H1 (cell line): Measurements from ENCODE around the gene SNX25. TPM values are rescaled to one million over a fixed set of nuclear protein-coding genes. Genes with fewer than 3 reads are reported as not detected.

Source experiments
- CTCF ChIA-PET: fragments of 300-600 bp; sonication (Branson Sonifier 250); formaldehyde crosslinking; loops from one replicate; lab custom pipeline; 2021; ENCODE audit not compliant: partially characterized antibody; lab: Charles Lee
- POLR2A ChIA-PET: fragments of 300-600 bp; sonication (Branson Sonifier 250); formaldehyde crosslinking; loops from one replicate; lab custom pipeline; 2021; ENCODE audit warnings: inconsistent platforms; ENCODE audit not compliant: partially characterized antibody; lab: Charles Lee
- DNase-seq, 2 experiments: peaks; one replicate each; pipeline versions ENCODE4 v3.0.0 to v3.0.0-alpha.2; 2010 to 2022; ENCODE audit warnings: low spot score in 2 of 2, low read depth in 1 of 2, mixed read lengths in 1 of 2
- FAIRE-seq: peaks from 2 replicates; lab custom pipeline; 2011; peaks lifted over from hg19 to GRCh38; lab: Jason Lieb, UNC
- H2AFZ ChIP-seq: 2 replicates; pipeline ENCODE4 v1.8.1; 2012; ENCODE audit warnings: low read length, inconsistent platforms
- H2AK5ac ChIP-seq: 2 replicates; pipeline ENCODE4 v1.6.1; 2013; ENCODE audit warnings: low read depth, low read length
- H2BK120ac ChIP-seq: replicated peaks from 2 replicates; pipeline ENCODE3; 2013; ENCODE audit warnings: low read depth, low read length, inconsistent platforms
- H2BK12ac ChIP-seq: 2 replicates; pipeline ENCODE4 v1.6.1; 2013; ENCODE audit warnings: low read depth, low read length
- H2BK15ac ChIP-seq: 2 replicates; pipeline ENCODE4 v1.6.1; 2013; ENCODE audit warnings: low read length
- H2BK20ac ChIP-seq: 2 replicates; pipeline ENCODE4 v1.6.1; 2013; ENCODE audit warnings: low read length
- H2BK5ac ChIP-seq: 2 replicates; pipeline ENCODE4 v1.6.1; 2013; ENCODE audit warnings: low read depth, low read length
- H3K14ac ChIP-seq: 2 replicates; pipeline ENCODE4 v1.6.1; 2013; ENCODE audit warnings: inconsistent platforms; ENCODE audit not compliant: insufficient read length
- H3K18ac ChIP-seq: 2 replicates; pipeline ENCODE4 v1.6.1; 2013; ENCODE audit warnings: low read length; ENCODE audit errors: extremely low read depth
- H3K23ac ChIP-seq: 2 replicates; pipeline ENCODE4 v1.6.1; 2013; ENCODE audit warnings: inconsistent platforms; ENCODE audit not compliant: insufficient read length
- H3K23me2 ChIP-seq: 2 replicates; pipeline ENCODE4 v1.6.1; 2013; ENCODE audit warnings: low read depth, low read length
- H3K27ac ChIP-seq: 2 replicates; pipeline ENCODE4 v1.6.1; 2011; ENCODE audit warnings: low read depth, low read length, inconsistent platforms
- H3K27me3 ChIP-seq, 4 experiments: replicated peaks in 1 of 4; 1 replicate in 1 of 4; 2 replicates in 3 of 4; pipeline versions ENCODE4 v1.6.1 to v1.8.1; 2011 to 2013; ENCODE audit warnings: low read length in 3 of 4, mild to moderate bottlenecking in 3 of 4, inconsistent platforms in 2 of 4, mixed read lengths in 2 of 4, moderate library complexity in 1 of 4; ENCODE audit not compliant: control insufficient read depth in 3 of 4, insufficient read depth in 3 of 4; ENCODE audit errors: extremely low read depth in 1 of 4
- H3K36me3 ChIP-seq, 4 experiments: 2 replicates each; pipeline versions ENCODE4 v1.6.1 to v1.8.1; 2011 to 2013; ENCODE audit warnings: mild to moderate bottlenecking in 4 of 4, low read length in 3 of 4, moderate library complexity in 2 of 4, control low read depth in 1 of 4, inconsistent platforms in 1 of 4; ENCODE audit not compliant: insufficient read depth in 4 of 4, control insufficient read depth in 2 of 4
- H3K4ac ChIP-seq: replicated peaks from 2 replicates; pipeline ENCODE3; 2013; ENCODE audit warnings: low read length, low read depth, mixed read lengths, inconsistent platforms; ENCODE audit not compliant: insufficient read length
- H3K4me1 ChIP-seq, 4 experiments: replicated peaks in 1 of 4; 1 replicate in 1 of 4; 2 replicates in 3 of 4; pipeline versions ENCODE4 v1.6.1 to v1.8.1; 2011 to 2013; ENCODE audit warnings: low read length in 3 of 4, inconsistent platforms in 2 of 4, mixed read lengths in 1 of 4; ENCODE audit not compliant: insufficient read depth in 4 of 4, control insufficient read depth in 3 of 4
- H3K4me2 ChIP-seq, 2 experiments: 2 replicates each; pipeline versions ENCODE4 v1.6.1 to v1.8.1; 2011 to 2013; ENCODE audit warnings: low read depth in 2 of 2, low read length in 2 of 2, control low read depth in 1 of 2, inconsistent platforms in 1 of 2, mild to moderate bottlenecking in 1 of 2; ENCODE audit not compliant: insufficient read depth in 1 of 2
- H3K4me3 ChIP-seq, 4 experiments: fragments of 200-600, 300-600 bp in 1 of 4; sonication (generic), shearing (Covaris generic), sonication (Bioruptor Twin) in 1 of 4; 2 replicates each; pipeline versions ENCODE4 v1.5.1 to v1.8.1; 2011 to 2016; ENCODE audit warnings: low read length in 4 of 4, low read depth in 3 of 4, control low read depth in 2 of 4, inconsistent platforms in 2 of 4, mild to moderate bottlenecking in 2 of 4, mixed read lengths in 1 of 4, moderate library complexity in 1 of 4; ENCODE audit not compliant: insufficient read depth in 2 of 4; ENCODE audit errors: extremely low read depth in 1 of 4
- H3K56ac ChIP-seq: replicated peaks from 2 replicates; pipeline ENCODE3; 2013; ENCODE audit warnings: low read depth, mild to moderate bottlenecking, mixed read lengths, low read length, inconsistent platforms; ENCODE audit not compliant: insufficient read length
- H3K79me1 ChIP-seq: 2 replicates; pipeline ENCODE4 v1.6.1; 2013; ENCODE audit warnings: low read depth, low read length, control low read depth
- H3K79me2 ChIP-seq, 2 experiments: 2 replicates each; pipeline versions ENCODE4 v1.6.1 to v1.8.1; 2012 to 2013; ENCODE audit warnings: low read length in 2 of 2, mild to moderate bottlenecking in 2 of 2, inconsistent platforms in 1 of 2; ENCODE audit not compliant: insufficient read depth in 2 of 2, control insufficient read depth in 1 of 2
- H3K9ac ChIP-seq, 4 experiments: replicated peaks in 1 of 4; 1 replicate in 1 of 4; 2 replicates in 3 of 4; pipeline versions ENCODE4 v1.6.1 to v1.8.1; 2011 to 2013; ENCODE audit warnings: low read depth in 3 of 4, low read length in 3 of 4, control low read depth in 2 of 4, mild to moderate bottlenecking in 2 of 4, moderate library complexity in 2 of 4, inconsistent platforms in 1 of 4; ENCODE audit errors: extremely low read depth in 1 of 4
- H3K9me3 ChIP-seq, 2 experiments: 2 replicates each; pipeline versions ENCODE4 v1.6.1 to v1.8.1; 2012 to 2013; ENCODE audit warnings: mild to moderate bottlenecking in 2 of 2, moderate library complexity in 2 of 2, control low read depth in 1 of 2, inconsistent platforms in 1 of 2, low read depth in 1 of 2, low read length in 1 of 2, mixed read lengths in 1 of 2; ENCODE audit not compliant: insufficient read depth in 2 of 2
- H4K20me1 ChIP-seq, 2 experiments: replicated peaks in 1 of 2; 2 replicates each; pipeline versions ENCODE3 to v1.8.1; 2011 to 2013; ENCODE audit warnings: inconsistent platforms in 2 of 2, low read length in 2 of 2, mild to moderate bottlenecking in 1 of 2; ENCODE audit not compliant: insufficient read depth in 2 of 2, control insufficient read depth in 1 of 2
- H4K5ac ChIP-seq: 2 replicates; pipeline ENCODE4 v1.6.1; 2013; ENCODE audit warnings: low read length, low read depth, mixed read lengths, inconsistent platforms; ENCODE audit not compliant: insufficient read length
- H4K8ac ChIP-seq: 2 replicates; pipeline ENCODE4 v1.8.0; 2013; ENCODE audit warnings: mild to moderate bottlenecking, moderate library complexity, low read length, inconsistent platforms; ENCODE audit not compliant: insufficient read depth; ENCODE audit errors: extremely low read depth
- H4K91ac ChIP-seq: replicated peaks from 2 replicates; pipeline ENCODE3; 2013; ENCODE audit warnings: low read length, mixed read lengths, inconsistent platforms; ENCODE audit not compliant: insufficient read length
- ATF2 ChIP-seq: IDR thresholded peaks from 2 replicates; pipeline ENCODE4 v1.6.1; 2012; ENCODE audit warnings: low read length, inconsistent platforms
- CREB1 ChIP-seq: IDR thresholded peaks from 2 replicates; pipeline ENCODE4 v1.6.1; 2012; ENCODE audit warnings: inconsistent platforms
- EZH2 ChIP-seq: fragments of 200-600 bp; sonication (generic); IDR thresholded peaks from 2 replicates; pipeline ENCODE4 v1.7.1; 2012; ENCODE audit warnings: low read depth, mild to moderate bottlenecking, moderate library complexity, low read length, inconsistent platforms; ENCODE audit not compliant: severe bottlenecking
- FOSL1 ChIP-seq: IDR thresholded peaks from 2 replicates; pipeline ENCODE4 v1.6.1; 2011; ENCODE audit warnings: mild to moderate bottlenecking, low read depth, low read length, moderate library complexity; ENCODE audit not compliant: insufficient read depth
- JUND ChIP-seq: IDR thresholded peaks from 2 replicates; pipeline ENCODE4 v1.6.1; 2011; ENCODE audit warnings: mild to moderate bottlenecking, improper control_type of control experiment, low read length
- NANOG ChIP-seq: IDR thresholded peaks from 2 replicates; pipeline ENCODE4 v1.6.1; 2011; ENCODE audit warnings: low read length, low read depth, mild to moderate bottlenecking, inconsistent platforms; ENCODE audit not compliant: insufficient read depth, poor library complexity, severe bottlenecking
- RNF2 ChIP-seq: fragments of 200-900, 300-1000 bp; sonication (generic); IDR thresholded peaks from 2 replicates; pipeline ENCODE4 v1.7.1; 2016; ENCODE audit warnings: borderline replicate concordance, low read depth, mild to moderate bottlenecking, antibody characterized with exemption, low read length; ENCODE audit not compliant: poor library complexity, severe bottlenecking; ENCODE audit errors: missing control alignments
- RXRA ChIP-seq: IDR thresholded peaks from 2 replicates; pipeline ENCODE4 v1.6.1; 2011; ENCODE audit warnings: low read depth, mild to moderate bottlenecking, low read length, moderate library complexity; ENCODE audit not compliant: insufficient read depth
- TBP ChIP-seq: IDR thresholded peaks from 2 replicates; pipeline ENCODE4 v1.6.1; 2011; ENCODE audit warnings: low read depth, low read length, improper control_type of control experiment
- WGBS, 2 experiments: shearing (Covaris generic) in 1 of 2; methylation state at CpG; one replicate each; pipeline versions ENCODE4 v1.1.6 to v1.1.7; 2013 to 2015; ENCODE audit warnings: low lambda C conversion rate in 2 of 2, mixed read lengths in 2 of 2, inconsistent platforms in 1 of 2, low coverage in 1 of 2, missing lambda C conversion rate in 1 of 2; ENCODE audit not compliant: insufficient replicate concordance in 2 of 2, insufficient coverage in 1 of 2, insufficient read length in 1 of 2; ENCODE audit errors: extremely low coverage in 1 of 2, missing lambda C conversion rate in 1 of 2; 5-methylcytosine and 5-hydroxymethylcytosine counted together
- polyA plus RNA-seq, 7 experiments: library from polyadenylated mRNA; depleted of rRNA in 3 of 7; stranded (reverse) in 5 of 7; unstranded in 2 of 7; fragments of >200 nt in 5 of 7; fragments of 200-250 nt in 2 of 7; gene quantifications; 1 replicate in 5 of 7; 2 replicates in 1 of 7; 4 replicates in 1 of 7; pipeline versions ENCODE4 v1.2.1 to v1.2.3, GENCODE V29; 2011 to 2013; ENCODE audit warnings: missing spikeins in 2 of 7, mixed read lengths in 2 of 7
- total RNA-seq: library from RNA; stranded (reverse); fragmentation: NEBNext Ultra II Directional; extraction: Animal tissue kit (Norgen Biotek cat#: 25700); gene quantifications from 2 replicates; pipeline ENCODE4 v1.2.1, GENCODE V29; 2021

SNX25 gene
- total and polyA plus RNA-seq, 2 of the 8 experiments (the other 6 are each of a cell fraction or from before 2014, with no cell fraction given), result 5.4 to 19.9 TPM

- Histone ChIP-seq H2AFZ (no peak overlapping the region), H3K9me3 (no peaks in the 10 kb centered on the region), H3K4me1 (no peaks in the 10 kb centered on the region), H3K79me2 (peaks cover 0 to 18% of the 10 kb centered on the region in 2 experiments; a peak in 3 of 4 replicates), H2BK12ac (no peak overlapping the region), H3K9ac (no peak overlapping the region), H3K27ac (no peak overlapping the region), H3K4ac (no peak overlapping the region), H4K91ac (no peak overlapping the region), H2BK15ac (no peak overlapping the region), H2AK5ac (no peak overlapping the region), H3K23ac (no peak overlapping the region), H3K4me2 (no peak overlapping the region), H4K5ac (no peak overlapping the region), H2BK20ac (no peak overlapping the region), H4K8ac (no peak overlapping the region), H3K23me2 (no peaks in the 10 kb centered on the region), H3K56ac (no peak overlapping the region), H3K4me3 (no peak overlapping the region), H3K14ac (no peak overlapping the region), H3K27me3 (no peaks in the 10 kb centered on the region), H3K79me1 (peaks cover 3% of the 10 kb centered on the region), H2BK120ac (no peak overlapping the region), H2BK5ac (no peak overlapping the region), H3K18ac (no peak overlapping the region), H3K36me3 (peaks cover 0 to 6% (median 3%) of the 10 kb centered on the region in 4 experiments; a peak in 4 of 8 replicates), H4K20me1 (no peaks in the 10 kb centered on the region)
- WGBS, 2 experiments, result 92% methylated on average over 9 of the region's 9 CpGs; no CpG with 5 or more reads in 1 of the 2 experiments
- FAIRE-seq (no peak), DNase-seq (no peak)
- CTCF ChIA-PET, result interaction anchor here (1.0 to 7.8 kb wide), 3 partner anchors 11 to 156 kb away, joined by 3 to 55 read pairs (median 3); no protein-coding TSS in a partner anchor
- POLR2A ChIA-PET, result no interaction called here
- TF ChIP-seq EZH2, result no peak
- no peak for TF ChIP-seq JUND
- no peak for TF ChIP-seq TBP
- no peak for TF ChIP-seq NANOG
- TF ChIP-seq RNF2, result no peak
- TF ChIP-seq RXRA, result no peak
- TF ChIP-seq CREB1, result no peak
- no peak for TF ChIP-seq FOSL1
- no peak for TF ChIP-seq ATF2
These were observed 14.2 kb upstream of the SNX25 start for GRCh38 chr4:185194924-185195888.
